Peyer's patch (tissue), 4 donors: ENCODE measurements around the gene GINS1.

Source experiments
- CTCF ChIP-seq, 6 experiments: fragments of 450-650 bp in 4 of 6; fragments of 200-600 bp in 2 of 6; sonication (generic) in 1 of 6; IDR thresholded peaks; one replicate each; pipeline ENCODE4 v1.5.1; 2017 to 2019; ENCODE audit warnings: antibody characterized with exemption in 6 of 6, mild to moderate bottlenecking in 3 of 6, moderate library complexity in 1 of 6
- POLR2A ChIP-seq, 2 donors: fragments of 450-650 bp; IDR thresholded peaks; one replicate each; pipeline ENCODE4 v1.5.1; 2017; ENCODE audit warnings: antibody characterized with exemption in 2 of 2, mild to moderate bottlenecking in 2 of 2, moderate library complexity in 2 of 2

GRCh38 chr20:25402583-25402982 lies 4.9 kb upstream of the GINS1 start:
- no peak for TF ChIP-seq CTCF (IDR thresholded peaks at IDR 0.05)
- no peak for TF ChIP-seq POLR2A (IDR thresholded peaks at IDR 0.05)
